Muscle layer of colon (tissue), 2 donors: ENCODE results near the gene SAMD1.

Source experiments
- H3K27ac ChIP-seq: one replicate; pipeline ENCODE4 v1.7.0; 2013; ENCODE audit warnings: low read depth, mild to moderate bottlenecking, low read length, moderate library complexity
- H3K27me3 ChIP-seq, 2 donors: one replicate each; pipeline ENCODE4 v1.7.0; 2013; ENCODE audit warnings: low read length in 2 of 2, mild to moderate bottlenecking in 2 of 2; ENCODE audit not compliant: insufficient read depth in 2 of 2, control insufficient read depth in 1 of 2
- H3K36me3 ChIP-seq: one replicate; pipeline ENCODE4 v1.7.0; 2013; ENCODE audit warnings: mild to moderate bottlenecking, low read length; ENCODE audit not compliant: insufficient read depth
- H3K4me1 ChIP-seq: one replicate; pipeline ENCODE4 v1.7.0; 2013; ENCODE audit warnings: mild to moderate bottlenecking, low read length; ENCODE audit not compliant: insufficient read depth
- H3K4me3 ChIP-seq, 2 donors: one replicate each; pipeline ENCODE4 v1.7.0; 2013; ENCODE audit warnings: low read length in 2 of 2, low read depth in 1 of 2, mild to moderate bottlenecking in 1 of 2, moderate library complexity in 1 of 2
- H3K9ac ChIP-seq: one replicate; pipeline ENCODE4 v1.7.0; 2013; ENCODE audit warnings: low read length
- H3K9me3 ChIP-seq: one replicate; pipeline ENCODE4 v1.7.0; 2013; ENCODE audit warnings: mild to moderate bottlenecking, low read length
- donor health status: abdominal sarcoma.
- donor health status: Adenocarcinoma of cecum.

Gene SAMD1

DNA sequence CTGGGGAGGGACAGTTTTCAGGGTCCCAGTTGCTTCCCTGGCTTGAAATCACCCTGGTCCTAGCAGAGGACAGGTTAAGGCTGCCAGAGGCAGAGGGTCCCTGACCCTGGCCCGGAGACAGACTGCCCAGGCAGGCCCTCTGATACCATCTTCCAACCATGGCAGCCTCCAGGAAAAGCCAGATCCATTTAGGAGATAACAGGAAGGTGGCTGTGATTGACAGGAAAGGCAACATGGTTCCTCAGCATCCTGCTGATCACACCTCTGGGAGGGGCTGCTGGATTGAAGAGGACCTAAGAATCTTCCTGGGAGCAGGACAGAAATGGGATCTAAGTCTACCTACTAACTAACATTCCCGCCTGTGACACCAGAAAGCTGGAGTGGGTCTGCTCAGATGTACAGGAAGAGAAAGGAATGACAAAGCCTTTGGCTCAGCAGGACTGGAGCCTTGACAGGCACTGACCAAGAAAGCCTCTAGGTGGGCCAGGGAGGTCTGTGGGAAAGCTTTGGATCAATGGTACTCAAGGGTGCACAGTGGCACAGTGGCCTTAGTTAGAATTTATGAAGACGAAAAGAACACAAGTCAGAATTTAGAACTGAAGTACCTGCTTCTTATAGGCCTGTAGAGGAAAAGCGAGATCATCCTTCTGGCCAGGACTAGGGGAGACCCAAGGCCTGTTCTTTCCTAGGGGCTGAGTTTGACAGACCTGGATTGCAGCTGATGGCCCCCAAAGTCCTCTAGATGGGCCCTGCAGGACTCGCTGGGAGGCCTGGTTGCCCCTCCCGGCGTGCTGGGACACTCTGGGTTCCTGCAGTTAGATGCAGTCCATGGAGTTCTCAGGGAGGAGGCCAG, 29.3 kb upstream of the SAMD1 start:
- Histone ChIP-seq H3K4me3 (no peak overlapping the region), H3K9me3 (no peaks in the 10 kb centered on the region), H3K27ac (peak overlapping the region; percentile 91), H3K27me3 (no peaks in the 10 kb centered on the region), H3K4me1 (peaks cover 34% of the 10 kb centered on the region), H3K9ac (no peak overlapping the region), H3K36me3 (no peaks in the 10 kb centered on the region)

DNA sequence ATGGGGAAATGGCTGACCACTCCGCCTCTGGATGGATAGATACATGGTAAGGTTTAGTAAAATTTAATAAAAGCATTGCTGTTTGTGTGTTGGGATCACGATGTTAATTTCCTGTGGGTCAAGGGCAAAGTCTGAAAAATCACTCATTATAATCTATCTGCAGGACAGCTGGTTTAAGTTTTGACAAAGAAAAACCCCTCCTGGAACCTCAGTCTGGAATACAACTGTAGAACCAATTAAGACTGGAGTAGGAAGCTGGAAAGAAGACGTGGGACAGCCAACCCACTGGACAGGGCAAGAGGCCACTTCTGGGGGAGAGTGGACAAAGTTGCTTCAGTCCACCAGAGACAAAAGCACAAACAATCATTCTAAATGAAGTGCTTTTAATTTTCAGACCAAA, 28.6 kb upstream of the SAMD1 start:
- H3K27ac ChIP-seq = peak overlapping the region; percentile 91
- peaks cover 35% of the 10 kb centered on the region for H3K4me1 ChIP-seq
- peak overlapping the region; percentile 69 for H3K9ac ChIP-seq
- peak overlapping the region in 1 of 2 donors; percentile 65 for H3K4me3 ChIP-seq
- H3K27me3 ChIP-seq = no peaks in the 10 kb centered on the region
- H3K36me3 ChIP-seq = no peaks in the 10 kb centered on the region
- no peaks in the 10 kb centered on the region for H3K9me3 ChIP-seq

DNA sequence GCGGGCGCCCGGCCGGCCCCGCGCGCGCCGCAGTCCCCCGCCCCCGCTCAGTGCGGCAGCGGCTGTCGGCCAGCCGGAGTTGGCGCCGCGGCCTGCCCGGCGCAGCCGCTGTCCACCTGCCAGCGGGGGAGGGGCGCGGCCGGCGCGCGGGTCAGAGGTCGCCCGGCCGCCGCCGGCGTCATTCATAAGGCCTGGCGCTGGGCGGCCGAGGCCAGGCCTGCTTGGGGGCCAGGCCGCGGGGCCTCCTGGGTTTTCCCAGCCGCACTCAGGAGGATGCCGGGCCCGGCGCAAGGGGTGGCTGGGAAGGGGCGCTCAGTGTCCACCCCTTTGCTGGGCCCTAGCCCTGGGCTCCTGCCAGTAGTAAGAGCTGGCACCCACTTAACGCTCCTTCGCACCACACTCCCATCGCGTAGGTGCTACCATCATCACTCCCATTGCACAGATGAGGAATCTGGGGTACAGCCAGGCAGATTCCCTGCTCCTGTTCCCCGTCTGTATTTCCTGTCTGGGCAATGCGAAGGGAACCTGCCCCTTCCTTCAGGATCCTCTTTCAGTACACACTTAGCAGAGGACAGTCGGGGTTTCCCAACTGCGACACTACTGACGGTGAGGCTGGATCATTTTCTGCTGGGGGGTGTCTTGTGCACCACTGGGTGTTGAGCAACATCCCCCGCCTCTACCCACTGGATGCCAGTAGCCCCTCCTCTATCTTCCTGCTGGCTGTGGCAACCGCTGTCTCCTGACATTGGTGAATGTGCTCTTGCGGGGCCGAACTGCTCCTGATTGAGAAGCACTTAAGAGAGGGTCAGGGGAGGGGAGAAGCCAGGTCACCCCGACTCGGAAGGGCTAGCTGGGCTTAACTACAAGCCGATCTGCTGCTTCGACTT, 27.9 kb upstream of the SAMD1 start:
- Histone ChIP-seq H3K27me3 (no peaks in the 10 kb centered on the region), H3K4me1 (peaks cover 42% of the 10 kb centered on the region), H3K36me3 (no peaks in the 10 kb centered on the region), H3K9me3 (no peaks in the 10 kb centered on the region), H3K27ac (peak overlapping the region; percentile 91), H3K4me3 (peak overlapping the region; percentile 40 to 65), H3K9ac (peak overlapping the region; percentile 69)

DNA sequence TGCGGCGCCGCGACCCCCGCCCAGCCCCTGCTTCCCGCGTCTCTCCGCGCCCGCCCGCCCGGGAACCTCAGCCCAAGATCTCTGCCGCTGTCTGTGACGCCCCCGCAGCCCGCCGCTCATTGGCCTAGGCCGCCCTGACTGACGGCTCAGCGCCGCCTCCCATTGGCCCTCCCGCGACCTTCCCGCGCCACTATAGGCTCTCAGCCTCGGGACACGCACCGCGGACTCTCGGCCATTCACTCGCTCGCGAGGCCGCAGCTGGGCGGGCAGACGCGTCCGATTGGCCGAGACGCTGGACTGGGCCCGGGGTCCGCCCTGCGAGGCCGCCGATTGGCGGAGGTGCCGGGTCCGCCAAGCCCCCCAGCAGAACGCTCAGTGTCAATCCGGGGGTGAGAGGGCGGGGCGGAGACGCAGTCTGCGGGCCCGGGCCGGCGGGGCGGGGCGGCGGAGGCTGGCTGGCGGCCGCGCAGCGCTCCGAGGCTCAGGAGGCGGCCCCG, 27.2 kb upstream of the SAMD1 start, which contains the start of gene PRKACA:
PRKACA (minus strand) TSS at position 95 of the 497 bp plus-strand sequence. CDS start 215 bp downstream, outside the sequence.
- peak within 1 kb of the TSS; percentile 69 for H3K9ac ChIP-seq
- H3K4me1 ChIP-seq = peaks cover 49% of the 10 kb centered on the region
- no peaks in the 10 kb centered on the region for H3K36me3 ChIP-seq
- H3K4me3 ChIP-seq = peak within 1 kb of the TSS; percentile 91 to 95
- peak within 1 kb of the TSS; percentile 91 for H3K27ac ChIP-seq
- no peaks in the 10 kb centered on the region for H3K9me3 ChIP-seq
- no peaks in the 10 kb centered on the region for H3K27me3 ChIP-seq

DNA sequence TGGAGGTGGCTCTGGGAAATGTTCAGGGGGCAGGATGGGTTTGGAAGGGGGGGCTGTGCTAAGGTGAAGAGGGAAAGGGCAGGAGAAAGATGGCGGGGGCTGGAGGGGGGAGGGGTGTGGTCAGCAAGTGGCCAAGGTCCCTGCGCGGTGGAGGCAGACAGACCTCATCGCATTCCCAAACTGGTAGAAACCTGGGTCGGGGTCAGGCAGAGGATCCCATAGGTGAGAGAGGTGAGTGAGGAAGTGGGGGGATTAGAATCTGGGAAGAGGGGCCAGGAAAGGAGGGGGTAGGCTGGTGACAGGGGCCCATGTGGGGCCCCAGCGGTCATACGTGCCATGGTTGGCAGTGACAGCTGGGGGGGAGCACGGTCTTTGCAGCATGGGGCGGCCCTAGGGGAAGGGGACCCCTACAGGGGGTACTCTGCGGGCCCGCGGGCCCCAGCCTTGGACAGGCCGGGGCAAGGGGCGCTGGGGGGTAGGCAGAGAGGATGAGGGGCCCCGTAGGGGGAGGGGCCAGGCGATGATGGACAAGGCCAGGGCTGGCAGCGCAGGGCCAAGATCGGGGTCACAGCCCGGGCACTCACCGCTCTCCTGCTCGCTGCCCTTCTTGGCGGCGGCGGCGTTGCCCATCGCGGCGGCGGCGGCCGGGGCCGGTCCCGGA, 26.5 kb upstream of the SAMD1 start:
- peaks cover 54% of the 10 kb centered on the region for H3K4me1 ChIP-seq
- peak overlapping the region; percentile 84 for H3K27ac ChIP-seq

DNA sequence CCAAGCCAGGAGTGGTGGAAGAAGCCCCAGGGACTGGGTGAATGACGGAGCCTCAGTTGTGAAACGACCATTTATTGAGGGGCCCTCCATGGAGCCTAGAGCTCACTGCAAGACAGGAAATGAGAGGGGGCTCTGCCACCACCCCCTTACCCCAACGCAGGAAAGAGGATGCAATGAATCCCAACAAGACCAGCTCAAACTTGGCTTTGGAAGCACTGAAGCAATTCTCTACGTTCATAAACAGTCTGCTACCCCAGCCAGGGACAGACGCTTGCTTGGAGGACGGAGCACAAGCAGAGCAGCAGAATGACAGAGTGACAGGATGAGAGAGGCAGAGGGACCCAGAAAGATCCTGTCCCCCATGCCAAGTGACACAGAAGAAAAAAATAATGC, 26.0 kb upstream of the SAMD1 start:
- peak overlapping the region; percentile 31 for H3K9ac ChIP-seq
- peak overlapping the region; percentile 84 for H3K27ac ChIP-seq
- H3K36me3 ChIP-seq = no peaks in the 10 kb centered on the region
- peaks cover 54% of the 10 kb centered on the region for H3K4me1 ChIP-seq
- no peaks in the 10 kb centered on the region for H3K9me3 ChIP-seq
- no peaks in the 10 kb centered on the region for H3K27me3 ChIP-seq
- H3K4me3 ChIP-seq = peak overlapping the region; percentile 91 to 95

More for the DNA sequence above, 26.5 kb upstream of the SAMD1 start:
- H3K9ac ChIP-seq = peak overlapping the region; percentile 31
- peak overlapping the region; percentile 91 to 95 for H3K4me3 ChIP-seq
- H3K36me3 ChIP-seq = no peaks in the 10 kb centered on the region
- no peaks in the 10 kb centered on the region for H3K9me3 ChIP-seq
- no peaks in the 10 kb centered on the region for H3K27me3 ChIP-seq

DNA sequence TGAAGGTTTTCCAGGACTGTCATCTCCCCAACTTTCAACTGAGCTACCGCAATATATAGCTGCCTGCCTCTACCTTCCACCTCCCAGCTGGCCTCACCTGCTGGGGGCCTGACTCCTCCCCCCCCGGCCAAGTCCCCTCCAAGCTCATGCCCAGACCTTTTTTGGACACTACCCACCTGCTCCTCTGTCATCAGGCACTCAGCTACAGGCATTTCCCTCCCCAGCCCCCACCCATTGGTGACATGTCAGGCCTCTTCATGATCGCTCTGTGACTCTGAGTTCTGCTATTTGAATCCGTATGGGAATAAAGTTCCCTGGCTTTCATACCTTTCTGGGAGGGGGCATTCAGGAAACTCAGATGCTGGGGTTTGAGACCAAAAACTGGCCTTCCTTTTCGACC, 25.2 kb upstream of the SAMD1 start:
- Histone ChIP-seq H3K4me3 (peak overlapping the region in 1 of 2 donors; percentile 91), H3K27ac (peak overlapping the region; percentile 54), H3K4me1 (peaks cover 54% of the 10 kb centered on the region)

DNA sequence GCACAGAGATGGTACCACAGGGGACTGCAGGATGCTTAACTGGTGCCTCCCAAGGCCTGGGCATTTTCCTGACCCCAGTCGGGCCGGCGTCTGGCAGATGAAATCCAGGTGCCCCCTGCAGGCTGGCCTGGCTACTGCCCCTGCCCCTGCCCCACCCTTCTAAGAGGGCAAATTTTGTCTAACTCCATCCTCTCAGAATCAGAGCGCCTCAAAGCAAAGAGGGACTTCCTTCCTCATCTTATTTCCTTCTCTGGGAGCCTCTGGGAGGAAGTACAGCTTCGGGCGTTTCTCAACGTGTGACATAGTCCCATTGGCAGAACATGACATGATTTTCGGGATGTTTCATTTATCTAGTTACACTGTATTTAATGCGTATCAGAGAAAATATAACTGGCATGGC, 24.3 kb upstream of the SAMD1 start:
- H3K27me3 ChIP-seq = no peaks in the 10 kb centered on the region
- no peak overlapping the region for H3K4me3 ChIP-seq
- no peaks in the 10 kb centered on the region for H3K36me3 ChIP-seq
- H3K27ac ChIP-seq = peak overlapping the region; percentile 19
- no peak overlapping the region for H3K9ac ChIP-seq
- H3K9me3 ChIP-seq = no peaks in the 10 kb centered on the region
- peaks cover 53% of the 10 kb centered on the region for H3K4me1 ChIP-seq

More for the DNA sequence above, 25.2 kb upstream of the SAMD1 start:
- Histone ChIP-seq H3K27me3 (no peaks in the 10 kb centered on the region), H3K9ac (peak overlapping the region; percentile 31), H3K9me3 (no peaks in the 10 kb centered on the region), H3K36me3 (no peaks in the 10 kb centered on the region)

DNA sequence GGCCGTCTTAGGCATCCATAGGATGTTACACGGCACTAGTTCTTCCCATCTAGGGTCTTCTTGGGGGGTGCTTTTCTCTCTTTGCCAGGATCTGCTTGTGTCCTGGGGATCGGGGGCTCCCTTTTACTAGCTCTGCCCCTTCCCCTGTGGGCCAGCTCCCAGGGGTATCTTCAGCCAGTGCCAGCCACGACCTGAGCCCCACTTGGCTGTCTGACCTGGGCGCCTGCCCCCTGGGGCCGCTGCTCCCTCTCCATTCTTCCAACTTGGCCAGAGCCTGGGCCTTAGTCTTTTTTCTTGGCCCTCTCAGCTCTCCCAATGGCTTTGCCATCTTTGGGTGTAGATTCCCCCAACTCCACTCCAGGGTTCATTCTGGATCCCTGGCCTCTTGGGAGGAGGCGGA, 23.9 kb upstream of the SAMD1 start:
- Histone ChIP-seq H3K36me3 (no peaks in the 10 kb centered on the region), H3K4me1 (peaks cover 49% of the 10 kb centered on the region), H3K27ac (peak overlapping the region; percentile 19), H3K27me3 (no peaks in the 10 kb centered on the region), H3K4me3 (no peak overlapping the region), H3K9ac (no peak overlapping the region), H3K9me3 (no peaks in the 10 kb centered on the region)

DNA sequence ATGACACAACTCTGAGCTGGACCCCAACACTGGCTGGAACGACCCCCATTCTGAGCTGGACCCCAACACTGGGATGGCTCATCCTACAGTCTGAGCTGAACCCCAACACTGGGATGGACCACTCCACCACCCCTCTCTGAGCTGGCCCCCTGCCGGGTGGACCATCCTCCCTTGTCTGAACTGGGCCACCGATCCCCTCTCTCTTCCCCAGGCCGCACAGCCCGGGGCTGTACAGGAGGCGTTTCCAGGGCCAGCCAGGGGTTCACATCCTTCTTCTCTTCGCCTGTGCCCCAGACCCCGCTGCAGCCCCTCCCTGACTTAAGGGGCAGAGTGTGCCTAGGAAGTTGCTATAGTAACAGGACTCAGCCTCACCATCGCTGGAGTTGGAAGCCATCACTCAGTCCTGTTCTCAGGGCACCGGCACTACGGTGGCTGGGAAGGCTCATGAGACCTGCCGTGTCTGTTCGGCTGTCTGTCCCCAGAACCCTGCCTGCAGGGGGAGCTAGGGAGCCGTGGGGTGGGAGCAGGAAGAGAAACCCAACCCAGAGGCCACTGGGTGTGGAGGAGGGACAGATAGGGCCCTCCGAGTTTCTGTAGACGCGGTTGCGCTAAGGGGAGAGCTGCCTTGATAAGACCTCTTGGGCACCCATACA, 23.3 kb upstream of the SAMD1 start:
- Histone ChIP-seq H3K4me3 (no peak overlapping the region), H3K27ac (peak overlapping the region; percentile 76), H3K36me3 (no peaks in the 10 kb centered on the region), H3K9me3 (no peaks in the 10 kb centered on the region), H3K27me3 (no peaks in the 10 kb centered on the region), H3K9ac (no peak overlapping the region), H3K4me1 (peaks cover 43% of the 10 kb centered on the region)
